Breast epithelium (tissue), 3 donors: ENCODE results near the gene TOX3.

Source experiments
- POLR2A ChIP-seq: fragments of 450-650 bp; IDR thresholded peaks from one replicate; pipeline ENCODE4 v1.6.1; 2016; ENCODE audit warnings: antibody characterized with exemption, mild to moderate bottlenecking, moderate library complexity
- POLR2AphosphoS5 ChIP-seq, 3 donors: sonication (generic); formaldehyde crosslinking; IDR thresholded peaks; one replicate each; pipeline ENCODE4 v1.6.1; 2017; ENCODE audit warnings: antibody characterized with exemption in 3 of 3
- TF ChIP-seq, protein P1 (sequence below), 3 donors: fragments of 450-650 bp; IDR thresholded peaks; one replicate each; pipeline ENCODE4 v1.5.1; 2016 to 2017; ENCODE audit warnings: antibody characterized with exemption in 3 of 3, mild to moderate bottlenecking in 3 of 3, moderate library complexity in 3 of 3

DNA sequence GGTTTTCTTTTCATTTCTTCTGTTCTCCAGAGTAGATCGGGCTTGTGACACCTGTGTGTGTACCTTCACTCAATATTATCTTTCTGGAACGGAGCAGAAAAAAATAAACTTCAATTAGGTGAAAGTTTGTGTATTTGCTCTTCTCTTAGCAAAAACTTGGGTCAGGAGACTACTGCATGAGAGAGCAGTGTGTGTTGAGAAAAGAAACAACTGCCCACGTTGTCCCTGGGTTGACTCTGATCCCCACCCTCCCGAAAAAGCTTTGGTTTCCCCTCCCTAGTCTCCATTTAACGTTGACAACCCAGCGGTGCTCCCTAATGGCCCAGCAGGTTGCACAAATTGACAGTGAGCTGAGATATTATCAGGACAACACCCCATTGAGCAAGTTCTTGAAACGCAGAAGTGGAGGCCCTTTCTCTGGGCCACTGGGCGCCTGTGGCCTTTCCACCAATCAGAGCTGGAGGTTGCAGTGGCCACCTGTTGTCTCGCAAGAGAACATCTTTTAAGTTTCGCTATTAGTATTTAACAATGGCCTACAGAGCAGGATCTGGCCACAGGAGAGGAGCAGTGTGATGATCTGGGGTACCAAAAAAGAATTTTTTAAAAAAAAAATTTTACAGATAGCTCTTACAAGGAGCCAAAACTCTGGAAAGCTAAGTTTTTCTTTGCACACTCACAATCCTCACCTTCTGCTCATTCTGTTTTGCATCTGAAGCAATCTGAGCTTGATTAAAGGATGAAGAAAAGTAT lies 1.5 kb upstream of the TOX3 start:
- TF ChIP-seq, protein P1, sequence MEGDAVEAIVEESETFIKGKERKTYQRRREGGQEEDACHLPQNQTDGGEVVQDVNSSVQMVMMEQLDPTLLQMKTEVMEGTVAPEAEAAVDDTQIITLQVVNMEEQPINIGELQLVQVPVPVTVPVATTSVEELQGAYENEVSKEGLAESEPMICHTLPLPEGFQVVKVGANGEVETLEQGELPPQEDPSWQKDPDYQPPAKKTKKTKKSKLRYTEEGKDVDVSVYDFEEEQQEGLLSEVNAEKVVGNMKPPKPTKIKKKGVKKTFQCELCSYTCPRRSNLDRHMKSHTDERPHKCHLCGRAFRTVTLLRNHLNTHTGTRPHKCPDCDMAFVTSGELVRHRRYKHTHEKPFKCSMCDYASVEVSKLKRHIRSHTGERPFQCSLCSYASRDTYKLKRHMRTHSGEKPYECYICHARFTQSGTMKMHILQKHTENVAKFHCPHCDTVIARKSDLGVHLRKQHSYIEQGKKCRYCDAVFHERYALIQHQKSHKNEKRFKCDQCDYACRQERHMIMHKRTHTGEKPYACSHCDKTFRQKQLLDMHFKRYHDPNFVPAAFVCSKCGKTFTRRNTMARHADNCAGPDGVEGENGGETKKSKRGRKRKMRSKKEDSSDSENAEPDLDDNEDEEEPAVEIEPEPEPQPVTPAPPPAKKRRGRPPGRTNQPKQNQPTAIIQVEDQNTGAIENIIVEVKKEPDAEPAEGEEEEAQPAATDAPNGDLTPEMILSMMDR (IDR thresholded peaks at IDR 0.05) = no peak
- TF ChIP-seq POLR2A (no peak), POLR2AphosphoS5 (IDR thresholded peaks at IDR 0.05) (no peak)
